ENCODE measurements around the gene NBEA.
"Not testable (repeated sequence)": the region's sequence is repeated elsewhere in the genome, so short reads cannot be mapped to it uniquely, and the experiment has no call there.

Gene NBEA

DNA sequence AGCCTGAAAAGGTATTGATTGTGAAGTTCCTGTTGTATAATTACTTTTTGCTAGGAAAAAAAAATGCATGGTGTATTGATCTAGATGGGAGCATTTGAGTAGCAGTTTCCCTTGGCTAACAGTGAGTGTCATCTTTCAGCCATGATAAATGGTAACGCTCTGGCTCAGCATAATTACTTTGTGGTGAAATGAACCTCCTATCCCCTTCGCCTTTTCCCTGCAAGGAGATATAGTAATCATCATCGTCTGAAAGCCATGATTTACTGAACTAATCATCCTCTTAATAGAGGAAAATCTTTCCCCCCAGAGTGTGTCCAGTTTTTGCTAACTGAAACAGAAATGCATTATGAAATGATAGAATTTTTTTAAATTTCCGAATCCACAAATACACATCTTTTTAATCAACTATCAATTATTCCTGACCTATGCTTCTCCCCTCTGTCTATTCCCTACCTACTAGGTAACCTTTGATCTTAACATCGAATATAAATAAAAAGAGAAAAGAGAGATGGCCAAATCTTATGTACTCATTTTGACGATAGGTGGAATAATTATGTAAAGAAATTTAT lies 445.7 kb downstream of the NBEA start:
- no peak for DNase-seq (ENCODE audit: low read depth in 2 of 2)

DNA sequence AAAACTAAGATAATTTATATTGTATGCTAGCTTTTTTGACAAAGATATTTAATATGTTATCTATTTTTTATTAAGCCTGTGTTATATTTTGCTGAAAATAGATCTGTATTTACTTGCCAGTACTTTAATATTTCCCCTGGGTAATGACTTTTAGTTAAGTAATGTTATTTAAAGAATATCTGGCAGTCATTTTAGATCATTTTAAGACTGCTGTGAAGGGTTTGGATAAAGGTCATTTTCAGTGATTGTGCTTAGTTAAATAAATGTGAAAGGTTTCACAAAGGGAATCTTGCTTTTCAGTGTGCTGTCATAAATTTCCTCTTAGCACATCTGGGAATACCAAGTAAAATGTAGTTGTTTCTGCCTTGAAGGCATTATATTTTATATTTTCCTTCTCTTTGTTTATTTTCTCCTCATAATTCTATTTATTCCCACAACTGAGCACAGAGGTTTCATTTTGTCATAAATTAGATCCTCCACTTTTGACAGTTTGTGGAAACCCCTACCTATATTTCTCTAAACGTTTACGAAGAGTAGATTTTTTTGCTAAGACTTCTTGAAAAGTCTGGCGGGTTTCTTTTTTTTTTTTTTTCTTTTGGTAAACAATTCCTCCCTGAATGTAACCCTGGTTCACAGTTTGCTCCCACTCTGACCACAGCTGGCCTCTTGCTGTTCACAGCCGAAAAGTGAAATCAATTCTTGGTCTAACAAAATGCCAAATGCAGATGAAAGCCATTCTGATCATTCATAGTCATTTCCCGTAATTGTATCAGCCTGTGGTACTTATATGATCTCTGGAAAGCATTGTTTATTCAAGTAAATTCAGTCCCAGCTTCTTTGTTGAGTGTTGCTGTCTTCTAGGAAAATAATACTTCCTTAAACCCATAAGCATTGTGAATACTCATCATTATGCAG lies 446.6 kb downstream of the NBEA start:
- DNase-seq (ENCODE audit: low read depth in 2 of 2), result no peak

GRCh38 chr13:35389535-35389934 lies 447.5 kb downstream of the NBEA start:
- DNase-seq (ENCODE audit: low read depth in 2 of 2), result no peak

DNA sequence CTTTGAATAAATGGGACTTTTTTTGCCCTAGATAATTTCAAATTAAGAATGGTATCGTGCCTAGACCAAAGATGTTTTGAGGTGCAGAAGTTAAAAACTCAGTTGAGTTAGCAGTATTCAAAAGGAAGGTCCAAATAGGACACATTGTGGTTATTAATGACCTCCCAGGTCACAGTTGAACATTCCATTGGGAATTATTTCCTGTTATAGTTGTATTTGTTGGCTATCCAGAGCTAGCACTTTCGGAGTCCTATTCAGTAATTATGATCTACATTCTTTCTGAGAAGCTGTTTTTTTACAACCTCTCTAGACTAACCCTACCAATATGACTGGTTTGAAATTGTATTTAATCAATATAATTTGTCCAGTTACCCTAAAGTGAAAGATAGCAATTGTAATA lies 450.7 kb downstream of the NBEA start:
- no peak for DNase-seq (ENCODE audit: low read depth in 2 of 2)

GRCh38 chr13:35393886-35394285 lies 451.8 kb downstream of the NBEA start:
- no peak for DNase-seq (ENCODE audit: low read depth in 2 of 2)

DNA sequence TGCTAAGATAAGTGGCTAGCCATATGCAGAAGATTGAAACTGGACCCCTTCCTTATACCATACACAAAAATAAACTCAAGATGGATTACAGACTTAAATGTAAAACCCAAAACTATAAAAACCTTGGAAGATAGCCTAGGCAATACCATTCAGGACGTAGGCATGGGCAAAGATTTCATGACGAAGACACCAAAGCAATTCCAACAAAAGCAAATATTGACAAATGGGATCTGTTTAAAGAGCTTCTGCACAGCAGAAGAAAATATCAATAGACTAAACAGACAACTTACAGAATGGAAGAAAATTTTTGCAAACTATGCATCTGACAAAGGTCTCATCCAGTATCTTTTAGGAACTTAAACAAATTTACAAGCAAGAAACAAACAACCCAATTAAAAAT lies 466.2 kb downstream of the NBEA start:
- DNase-seq (ENCODE audit: low read depth in 2 of 2), result not testable (repeated sequence)

GRCh38 chr13:35411059-35411744 lies 469.1 kb downstream of the NBEA start:
- DNase-seq (ENCODE audit: low read depth in 2 of 2), result no peak

- DNase-seq (ENCODE audit: low read depth in 2 of 2), result no peak
These were observed 506.4 kb downstream of the NBEA start for GRCh38 chr13:35448465-35448864.

GRCh38 chr13:35449821-35450220 lies 507.8 kb downstream of the NBEA start:
- no peak for DNase-seq (ENCODE audit: low read depth in 2 of 2)

- no peak for DNase-seq (ENCODE audit: low read depth in 2 of 2)
These were observed 513.0 kb downstream of the NBEA start for GRCh38 chr13:35455022-35455421.

GRCh38 chr13:35457258-35457657 lies 515.2 kb downstream of the NBEA start:
- DNase-seq (ENCODE audit: low read depth in 2 of 2), result no peak

GRCh38 chr13:35460061-35460460 lies 518.0 kb downstream of the NBEA start:
- DNase-seq (ENCODE audit: low read depth in 2 of 2), result no peak

- DNase-seq (ENCODE audit: low read depth in 2 of 2), result no peak
These were observed 523.3 kb downstream of the NBEA start for GRCh38 chr13:35465371-35465770.

DNA sequence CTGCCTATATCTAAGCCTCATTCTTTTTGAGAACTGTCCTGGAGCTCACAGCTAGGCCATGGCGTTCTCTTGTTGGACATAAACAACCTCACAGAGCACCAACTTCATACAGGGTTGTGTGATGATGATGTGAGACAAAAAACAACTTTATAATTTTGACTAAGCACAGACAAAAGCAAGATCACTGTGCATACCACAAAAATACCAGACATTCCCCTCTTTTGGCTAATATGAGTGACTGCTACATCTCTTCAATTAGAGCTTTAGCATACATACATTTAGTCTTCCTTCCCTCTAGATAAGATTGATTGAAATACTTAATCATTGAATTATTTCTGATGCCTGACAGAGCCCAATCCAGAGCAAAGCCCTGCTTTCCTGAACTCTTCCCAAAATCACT lies 526.1 kb downstream of the NBEA start:
- DNase-seq (ENCODE audit: low read depth in 2 of 2), result no peak

DNA sequence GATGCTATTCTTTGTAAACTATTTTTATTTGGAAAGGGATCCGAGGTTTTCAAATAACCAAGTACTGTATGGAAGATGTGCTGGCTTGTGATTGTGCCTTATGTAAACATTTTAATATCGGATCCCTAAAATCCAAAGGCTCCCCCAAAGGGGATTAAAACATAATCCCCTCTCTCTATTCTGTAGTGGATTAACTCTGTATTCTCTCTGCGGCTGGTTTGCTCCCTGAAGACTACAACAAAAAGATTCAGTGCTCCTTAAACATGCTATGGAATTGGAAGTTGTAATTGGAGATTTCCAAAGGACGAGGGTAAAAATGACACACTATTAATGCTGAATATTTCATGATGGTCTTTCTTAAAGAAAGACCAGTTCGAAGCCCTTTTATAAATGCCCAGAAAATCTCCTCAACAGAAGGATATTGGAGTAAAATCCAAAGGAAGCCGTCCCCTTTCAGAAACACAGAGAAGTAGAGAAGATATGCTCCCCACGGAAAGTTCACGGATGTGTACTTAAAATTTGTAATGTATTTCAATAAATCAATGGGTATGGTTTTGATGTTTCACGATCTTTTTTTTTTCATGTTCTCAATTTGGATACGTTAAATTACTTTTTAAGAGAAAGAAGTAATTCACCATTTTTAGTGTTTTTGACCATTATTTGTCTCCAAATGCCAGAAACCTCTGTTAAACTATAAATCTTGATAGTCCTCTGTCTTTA lies 527.9 kb downstream of the NBEA start:
- no peak for DNase-seq (ENCODE audit: low read depth in 2 of 2)

DNA sequence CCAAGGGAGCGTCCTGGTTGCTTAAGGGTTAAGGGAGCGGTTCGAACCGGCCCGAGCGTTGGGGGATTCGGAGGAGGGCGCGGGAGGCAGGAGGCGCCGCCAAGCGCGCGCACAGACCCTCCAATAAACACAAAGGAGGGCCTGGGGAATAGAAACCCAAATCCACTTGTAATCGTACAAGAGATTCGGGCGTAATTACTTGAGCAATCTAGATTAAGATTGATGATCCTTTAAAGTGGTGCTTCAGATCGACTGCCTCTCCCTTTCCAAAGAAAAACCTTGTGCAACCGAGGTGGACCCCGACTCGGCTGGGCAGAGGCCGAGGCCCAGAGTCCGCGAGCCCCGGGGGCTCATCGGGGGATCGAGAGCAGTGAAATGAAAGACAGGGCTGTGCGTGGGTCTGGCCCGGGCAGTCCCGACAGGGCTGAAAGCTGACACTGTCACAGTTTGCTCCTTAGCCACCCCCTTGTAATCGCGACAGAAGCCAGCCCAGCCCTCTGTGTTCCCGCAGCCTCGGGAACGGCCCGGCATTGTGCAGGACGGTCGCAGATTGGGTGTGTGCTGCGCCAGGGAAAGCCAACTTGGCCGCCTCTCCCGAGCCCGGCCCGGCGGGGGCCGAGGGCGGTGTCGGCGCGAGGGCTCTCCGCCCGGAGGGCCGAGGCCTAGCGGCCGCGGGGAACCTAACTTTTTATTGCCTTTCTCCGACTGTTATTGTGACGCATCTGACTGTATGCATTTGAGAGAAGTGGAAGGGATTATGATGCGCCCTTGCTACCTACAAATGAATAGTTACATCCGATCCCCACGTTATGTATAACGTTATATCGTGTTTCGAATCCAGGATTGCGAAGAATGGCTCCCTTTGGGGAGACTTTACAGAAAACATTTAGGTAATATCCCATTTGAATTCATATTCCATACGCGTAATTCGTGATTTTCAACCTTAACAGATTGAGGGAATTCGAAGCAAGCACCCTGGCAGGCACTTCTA lies 528.9 kb downstream of the NBEA start:
- DNase-seq (ENCODE audit: low read depth in 2 of 2), result no peak

DNA sequence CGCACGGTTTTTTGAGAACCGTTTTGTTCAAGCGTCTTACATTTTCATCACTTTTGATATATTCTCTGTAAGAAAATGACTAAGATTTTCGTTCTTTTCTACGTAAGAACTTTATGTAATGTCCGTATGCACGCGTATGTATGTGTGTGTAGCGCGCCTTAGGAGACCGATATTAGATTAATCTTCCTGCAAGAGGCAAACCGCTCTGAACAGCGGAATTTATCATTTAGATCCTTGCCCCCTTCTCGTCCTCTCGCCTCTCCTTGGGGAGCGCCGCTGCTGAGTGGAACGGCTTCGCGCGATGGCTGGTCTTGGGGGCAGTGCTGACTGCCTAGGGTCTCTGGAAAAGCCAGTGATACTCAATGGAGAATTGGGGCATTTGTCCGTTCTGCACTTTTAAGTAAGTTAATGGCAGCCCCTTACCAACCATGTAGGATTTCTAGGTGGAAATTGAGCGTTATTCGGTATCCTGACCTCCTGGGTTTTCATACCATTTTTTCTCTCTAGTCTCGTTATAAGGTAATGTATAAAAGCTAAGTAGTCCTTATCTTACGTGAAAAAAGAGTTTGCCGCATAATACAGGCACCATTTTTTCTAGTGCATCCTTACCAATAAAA lies 529.7 kb downstream of the NBEA start:
- no peak for DNase-seq (ENCODE audit: low read depth in 2 of 2)

- no peak for DNase-seq (ENCODE audit: low read depth in 2 of 2)
These were observed 530.3 kb downstream of the NBEA start for GRCh38 chr13:35472323-35472881.

DNA sequence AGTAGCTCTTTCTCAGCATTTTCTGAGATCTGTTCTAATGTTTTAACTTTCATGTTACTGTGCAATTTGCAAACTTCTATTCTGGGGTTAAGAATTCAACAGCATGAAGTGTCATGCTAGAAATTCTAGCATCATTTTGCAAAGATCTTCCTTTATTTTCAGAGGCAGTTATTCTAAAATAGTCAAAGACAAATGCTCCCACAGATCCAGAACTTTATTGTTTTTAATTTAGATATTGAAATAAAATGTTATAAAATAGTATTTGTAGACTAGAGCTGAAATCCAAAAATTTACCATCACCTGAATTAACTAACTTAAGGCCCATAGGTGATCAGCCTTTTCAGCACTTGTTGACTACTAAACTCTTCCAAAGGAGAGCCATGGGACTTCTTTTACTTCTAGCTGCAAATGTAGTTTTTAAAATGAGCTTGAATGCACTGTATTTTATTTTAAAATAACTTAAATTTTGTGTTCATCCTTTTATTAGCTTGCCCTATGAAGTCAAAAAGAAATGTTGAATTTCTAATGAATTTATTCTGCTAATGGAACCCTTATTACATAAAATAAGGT lies 531.2 kb downstream of the NBEA start:
- DNase-seq (ENCODE audit: low read depth in 2 of 2), result no peak

DNA sequence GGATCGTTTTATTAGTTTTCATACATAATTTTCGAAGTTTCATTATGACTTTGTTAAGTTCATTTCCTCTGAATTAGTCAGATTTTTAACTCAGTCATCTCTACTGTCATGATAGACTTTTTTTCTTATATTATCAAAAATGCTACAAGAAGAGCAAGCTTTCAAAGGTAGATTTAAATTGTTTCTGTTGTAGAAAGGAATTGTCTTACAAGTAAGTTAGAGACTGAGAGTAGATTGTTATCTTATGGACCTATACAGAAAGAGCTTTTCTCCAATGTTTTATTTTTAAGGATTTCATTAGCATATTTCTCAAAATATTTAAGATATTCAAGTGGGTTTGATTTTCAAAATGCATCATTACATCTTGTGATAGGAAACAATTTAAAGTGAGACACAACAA lies 531.7 kb downstream of the NBEA start:
- no peak for DNase-seq (ENCODE audit: low read depth in 2 of 2)

Measured in activated CD8-positive, alpha-beta memory T cell treated with anti-CD3 and anti-CD28 coated beads for 4 hours (primary cell).